Sigmoid colon (tissue), 7 donors: ENCODE results near the gene MC5R. TPM values are rescaled to one million over a fixed set of nuclear protein-coding genes. Genes with fewer than 3 reads are reported as not detected.

Experiments used
- DNase-seq: peaks from one replicate; pipeline ENCODE4 v3.0.0-alpha.2; 2019
- H3K27ac ChIP-seq, 4 donors: fragments of 200-600 bp; sonication (generic); one replicate each; pipeline ENCODE4 v1.5.1; 2016 to 2019; ENCODE audit warnings: mild to moderate bottlenecking in 1 of 4
- H3K27me3 ChIP-seq, 3 donors: fragments of 200-600 bp; sonication (generic); one replicate each; pipeline ENCODE4 v1.5.1; 2019; ENCODE audit warnings: mild to moderate bottlenecking in 1 of 3
- H3K36me3 ChIP-seq, 4 donors: fragments of 200-600 bp; sonication (generic); one replicate each; pipeline ENCODE4 v1.5.1; 2016 to 2019
- H3K4me1 ChIP-seq, 4 donors: fragments of 200-600 bp; sonication (generic); one replicate each; pipeline ENCODE4 v1.5.1; 2017 to 2019
- H3K4me3 ChIP-seq, 4 donors: fragments of 200-600 bp; sonication (generic); one replicate each; pipeline ENCODE4 v1.5.1; 2017 to 2019; ENCODE audit warnings: mild to moderate bottlenecking in 2 of 4, moderate library complexity in 1 of 4
- H3K9me3 ChIP-seq, 4 donors: fragments of 200-600 bp in 3 of 4; sonication (generic) in 3 of 4; one replicate each; pipeline versions ENCODE4 v1.5.1 to v1.6.1; 2013 to 2019
- EP300 ChIP-seq, 4 donors: sonication (generic); formaldehyde crosslinking; IDR thresholded peaks; one replicate each; pipeline ENCODE4 v1.6.1; 2017; ENCODE audit warnings: antibody characterized with exemption in 4 of 4
- POLR2A ChIP-seq, 2 donors: fragments of 450-650 bp; IDR thresholded peaks; one replicate each; pipeline ENCODE4 v1.6.1; 2016; ENCODE audit warnings: antibody characterized with exemption in 2 of 2, mild to moderate bottlenecking in 2 of 2, moderate library complexity in 2 of 2
- POLR2AphosphoS5 ChIP-seq, 4 donors: sonication (generic); formaldehyde crosslinking; IDR thresholded peaks; one replicate each; pipeline ENCODE4 v1.6.1; 2017; ENCODE audit warnings: antibody characterized with exemption in 4 of 4
- WGBS, 2 donors: extraction: QIAGEN DNeasy Blood & Tissue Kit; methylation state at CpG; one replicate each; pipeline ENCODE4 v1.1.7; 2013; 5-methylcytosine and 5-hydroxymethylcytosine counted together
- intact Hi-C: fragments of 100-400 bp; cut with DNase I; formaldehyde crosslinking; loops from one replicate; pipeline ENCODE4 v1.15.1; 2023
- polyA plus RNA-seq, 3 donors: library from polyadenylated mRNA; stranded (reverse); fragments of 200-250 nt; gene quantifications; one replicate each; pipeline ENCODE4 v1.2.3, GENCODE V29; 2013
- total RNA-seq, 4 donors: library from RNA; depleted of rRNA; stranded (reverse); fragments of >200 nt; gene quantifications; one replicate each; pipeline ENCODE4 v1.1.0, GENCODE V29; 2016
- TF ChIP-seq, protein P1 (sequence below), 4 experiments: fragments of 450-650 bp in 3 of 4; fragments of 200-600 bp in 1 of 4; IDR thresholded peaks; one replicate each; pipeline ENCODE4 v1.5.1; 2016 to 2019; ENCODE audit warnings: antibody characterized with exemption in 4 of 4, mild to moderate bottlenecking in 3 of 4, moderate library complexity in 2 of 4
- donor health status: healthy with polysubstance abuse.
- donor health status: Bipolar disorder and iron deficiency.
- donor health status: healthy.

MC5R gene
- total and polyA plus RNA-seq, 7 donors = not detected

DNA sequence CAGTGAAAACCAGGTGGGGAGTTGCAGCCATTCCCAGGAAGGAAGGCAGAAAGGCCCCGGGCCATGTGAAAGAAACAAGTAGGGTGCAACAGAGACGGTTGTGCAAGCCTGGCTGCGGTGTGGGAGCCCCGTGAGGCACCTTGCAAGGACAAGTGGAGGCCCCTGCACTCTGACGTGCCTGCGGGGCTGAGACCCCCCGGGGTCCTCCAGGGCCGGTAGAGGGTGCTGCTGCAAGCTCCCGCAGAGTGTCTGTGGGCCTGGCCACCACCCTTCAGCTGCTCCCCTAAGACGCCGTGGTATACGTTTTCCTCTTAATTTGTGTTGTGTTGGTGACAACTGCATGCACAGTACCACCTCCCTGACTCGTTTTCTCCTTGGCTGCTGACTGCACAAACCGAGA lies 27.4 kb upstream of the MC5R start:
- intact Hi-C loops = no loop called here
- H3K27me3 ChIP-seq = peaks cover 0 to 24% (median 7%) of the 10 kb centered on the region in 3 donors
- WGBS, 2 donors = 82 to 88% methylated on average over 14 of the region's 14 CpGs
- no peak for DNase-seq
- TF ChIP-seq EP300 (IDR thresholded peaks at IDR 0.05) (no peak), POLR2A (IDR thresholded peaks at IDR 0.05) (no peak), POLR2AphosphoS5 (IDR thresholded peaks at IDR 0.05) (no peak)
- TF ChIP-seq, protein P1, sequence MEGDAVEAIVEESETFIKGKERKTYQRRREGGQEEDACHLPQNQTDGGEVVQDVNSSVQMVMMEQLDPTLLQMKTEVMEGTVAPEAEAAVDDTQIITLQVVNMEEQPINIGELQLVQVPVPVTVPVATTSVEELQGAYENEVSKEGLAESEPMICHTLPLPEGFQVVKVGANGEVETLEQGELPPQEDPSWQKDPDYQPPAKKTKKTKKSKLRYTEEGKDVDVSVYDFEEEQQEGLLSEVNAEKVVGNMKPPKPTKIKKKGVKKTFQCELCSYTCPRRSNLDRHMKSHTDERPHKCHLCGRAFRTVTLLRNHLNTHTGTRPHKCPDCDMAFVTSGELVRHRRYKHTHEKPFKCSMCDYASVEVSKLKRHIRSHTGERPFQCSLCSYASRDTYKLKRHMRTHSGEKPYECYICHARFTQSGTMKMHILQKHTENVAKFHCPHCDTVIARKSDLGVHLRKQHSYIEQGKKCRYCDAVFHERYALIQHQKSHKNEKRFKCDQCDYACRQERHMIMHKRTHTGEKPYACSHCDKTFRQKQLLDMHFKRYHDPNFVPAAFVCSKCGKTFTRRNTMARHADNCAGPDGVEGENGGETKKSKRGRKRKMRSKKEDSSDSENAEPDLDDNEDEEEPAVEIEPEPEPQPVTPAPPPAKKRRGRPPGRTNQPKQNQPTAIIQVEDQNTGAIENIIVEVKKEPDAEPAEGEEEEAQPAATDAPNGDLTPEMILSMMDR (IDR thresholded peaks at IDR 0.05) = no peak
- H3K9me3 ChIP-seq = no peaks in the 10 kb centered on the region
- no peak overlapping the region for H3K4me3 ChIP-seq
- H3K27ac ChIP-seq = no peak overlapping the region
- H3K36me3 ChIP-seq = no peaks in the 10 kb centered on the region
- peaks cover 0 to 11% (median 8%) of the 10 kb centered on the region in 4 donors for H3K4me1 ChIP-seq

DNA sequence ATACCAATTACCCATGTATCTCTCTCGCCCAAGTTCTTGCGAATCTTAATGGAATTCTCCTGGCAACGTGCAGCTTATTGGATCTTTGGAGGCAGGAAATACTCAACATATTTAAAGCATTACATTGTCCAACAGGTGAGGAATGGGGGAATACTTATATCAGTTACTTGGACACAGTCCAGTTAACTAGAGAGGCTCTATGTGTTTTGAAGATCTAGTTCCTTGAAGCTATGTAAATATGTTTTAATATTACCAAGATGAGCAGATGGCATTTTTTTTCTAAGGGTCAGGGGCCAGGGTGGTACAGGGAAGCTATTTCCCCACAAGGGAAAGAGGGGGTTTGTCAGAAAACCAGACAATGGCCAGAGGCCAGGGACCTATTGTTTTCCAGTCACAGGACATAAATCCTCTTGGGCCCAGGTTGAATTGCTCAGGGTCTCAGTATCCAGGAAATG lies 26.8 kb upstream of the MC5R start:
- Histone ChIP-seq H3K9me3 (no peaks in the 10 kb centered on the region), H3K27me3 (peaks cover 0 to 24% (median 7%) of the 10 kb centered on the region in 3 donors), H3K4me3 (no peak overlapping the region), H3K27ac (no peak overlapping the region), H3K36me3 (no peaks in the 10 kb centered on the region), H3K4me1 (peaks cover 0 to 11% (median 8%) of the 10 kb centered on the region in 4 donors)
- DNase-seq = no peak
- intact Hi-C loops = no loop called here
- TF ChIP-seq POLR2AphosphoS5 (IDR thresholded peaks at IDR 0.05) (no peak), EP300 (IDR thresholded peaks at IDR 0.05) (no peak), POLR2A (IDR thresholded peaks at IDR 0.05) (no peak)
- WGBS, 2 donors = 62 to 67% methylated on average over 3 of the region's 3 CpGs

DNA sequence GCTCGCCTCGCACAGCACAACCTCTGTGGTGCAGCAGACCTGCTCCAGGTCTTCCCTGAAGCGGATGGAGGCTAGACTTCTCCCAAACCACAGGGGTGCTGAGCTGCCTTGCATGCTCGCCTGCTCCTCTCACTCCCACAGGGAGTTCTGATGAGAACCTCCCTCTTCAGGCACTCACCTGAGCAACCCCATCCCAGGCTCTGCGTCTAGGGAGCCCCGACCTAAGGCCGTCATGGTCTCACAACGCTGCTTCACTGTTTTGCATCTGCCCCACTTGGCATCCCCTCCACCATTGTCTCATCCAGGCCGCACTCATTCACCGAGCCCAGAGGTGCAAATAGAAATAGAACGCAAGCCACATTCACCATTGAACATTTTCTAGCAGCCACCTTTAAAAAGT lies 24.6 kb upstream of the MC5R start:
- H3K27ac ChIP-seq = no peak overlapping the region
- peaks cover 0 to 34% (median 7%) of the 10 kb centered on the region in 3 donors for H3K27me3 ChIP-seq
- no peaks in the 10 kb centered on the region for H3K9me3 ChIP-seq
- TF ChIP-seq POLR2A (IDR thresholded peaks at IDR 0.05) = no peak
- TF ChIP-seq EP300 (IDR thresholded peaks at IDR 0.05) = no peak
- TF ChIP-seq, protein P1 (IDR thresholded peaks at IDR 0.05) = no peak
- H3K4me3 ChIP-seq = no peak overlapping the region
- H3K4me1 ChIP-seq = peaks cover 0 to 11% (median 8%) of the 10 kb centered on the region in 4 donors
- 92 to 96% methylated on average over 11 of the region's 11 CpGs for WGBS, 2 donors
- no peaks in the 10 kb centered on the region for H3K36me3 ChIP-seq
- intact Hi-C loops = no loop called here
- no peak for DNase-seq

DNA sequence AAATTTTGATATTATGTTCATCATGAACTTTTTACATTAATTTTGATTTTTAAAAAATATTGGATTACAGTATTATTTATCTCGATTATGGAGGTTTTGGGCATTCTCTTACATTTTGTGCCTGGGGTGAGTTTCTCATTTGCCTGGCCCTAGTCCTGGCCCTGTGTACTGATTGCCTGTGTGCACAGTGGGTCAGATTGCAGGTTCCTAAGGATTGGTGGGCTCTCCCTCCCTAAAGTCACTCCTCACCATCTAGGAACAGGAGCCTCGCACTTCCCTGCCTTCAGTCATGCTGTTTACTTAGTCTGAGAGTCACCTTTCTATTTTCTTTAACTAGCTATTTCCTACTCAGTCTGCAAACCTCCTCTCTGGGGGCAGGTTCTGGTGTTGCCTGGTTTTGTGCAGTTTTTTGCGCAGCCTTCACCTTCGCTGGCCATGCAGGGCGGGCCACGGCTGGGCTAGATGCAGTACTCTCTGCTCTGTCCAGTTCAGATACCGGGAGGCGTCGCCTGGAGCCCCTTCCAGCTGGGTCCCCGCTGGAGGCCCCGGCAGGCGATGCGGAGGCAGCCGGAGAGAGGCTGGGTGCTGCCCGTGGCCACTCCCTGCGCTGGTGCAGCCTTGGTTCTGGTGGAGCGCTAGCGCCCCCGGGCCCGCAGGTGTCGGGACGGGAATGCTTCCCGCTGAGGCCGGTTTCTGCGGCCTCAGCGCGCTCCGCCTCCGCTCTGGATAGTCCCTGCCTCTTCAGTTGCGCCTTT lies 23.3 kb upstream of the MC5R start:
- TF ChIP-seq EP300 (IDR thresholded peaks at IDR 0.05) (no peak), POLR2A (IDR thresholded peaks at IDR 0.05) (no peak)
- TF ChIP-seq, protein P1 (IDR thresholded peaks at IDR 0.05) = peak in 1 of 4 experiments; percentile 28
- Histone ChIP-seq H3K36me3 (no peaks in the 10 kb centered on the region), H3K9me3 (no peaks in the 10 kb centered on the region), H3K27ac (no peak overlapping the region), H3K4me3 (peak overlapping the region in 3 of 4 donors; percentile 18 to 35 (median 32)), H3K27me3 (peaks cover 0 to 37% (median 7%) of the 10 kb centered on the region in 3 donors), H3K4me1 (peaks cover 0 to 11% (median 8%) of the 10 kb centered on the region in 4 donors)
- DNase-seq = peak; percentile 71
- intact Hi-C loops = no loop called here
- WGBS, 2 donors = 6 to 12% methylated on average over 30 of the region's 30 CpGs

DNA sequence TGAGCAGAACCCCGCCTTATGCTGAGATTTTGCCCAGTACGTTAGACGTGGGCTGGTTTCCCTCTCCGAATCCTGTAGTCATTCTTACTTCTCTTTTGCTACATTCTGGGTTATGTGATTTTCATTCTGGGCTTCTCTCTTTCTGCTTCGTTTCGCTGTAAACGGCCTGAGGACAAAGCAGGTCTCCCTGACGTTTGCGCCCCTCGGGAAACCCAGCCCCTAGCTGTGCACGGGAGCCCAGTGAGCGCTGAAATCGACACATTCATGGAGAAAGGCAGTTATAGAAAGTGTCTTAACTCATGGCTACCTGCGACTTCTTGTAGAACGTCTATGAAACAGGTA lies 22.7 kb upstream of the MC5R start:
- Histone ChIP-seq H3K4me1 (peaks cover 0 to 11% (median 8%) of the 10 kb centered on the region in 4 donors), H3K27ac (no peak overlapping the region), H3K36me3 (no peaks in the 10 kb centered on the region), H3K4me3 (peak overlapping the region in 3 of 4 donors; percentile 18 to 35 (median 32)), H3K27me3 (peaks cover 0 to 37% (median 7%) of the 10 kb centered on the region in 3 donors), H3K9me3 (no peaks in the 10 kb centered on the region)
- TF ChIP-seq, protein P1 (IDR thresholded peaks at IDR 0.05) = no peak
- TF ChIP-seq POLR2A (IDR thresholded peaks at IDR 0.05) (no peak), EP300 (IDR thresholded peaks at IDR 0.05) (no peak), POLR2AphosphoS5 (IDR thresholded peaks at IDR 0.05) (no peak)
- intact Hi-C loops = no loop called here
- no peak for DNase-seq
- 14 to 18% methylated on average over 15 of the region's 15 CpGs for WGBS, 2 donors
